Upper lobe of left lung (tissue), 6 donors: Measurements from ENCODE around the gene TAAR6. TPM values are rescaled to one million over a fixed set of nuclear protein-coding genes. Genes with fewer than 3 reads are reported as not detected.
"Not testable (repeated sequence)": the region's sequence is repeated elsewhere in the genome, so short reads cannot be mapped to it uniquely, and the experiment has no call there.

Experiments used
- ATAC-seq, 2 donors: fragments of 200-7000 bp; cut with Tn5 transposase; one replicate each; pipeline ENCODE4 v1.9.1; 2022; ENCODE audit warnings: mild to moderate bottlenecking in 2 of 2, moderate library complexity in 2 of 2; ENCODE audit not compliant: low FRiP score in 2 of 2
- DNase-seq, 2 donors: peaks; one replicate each; pipeline ENCODE4 v3.0.0-alpha.2; 2019 to 2020
- H3K27ac ChIP-seq, 4 donors: fragments of 200-600 bp; sonication (generic); one replicate each; pipeline ENCODE4 v1.5.1; 2016 to 2019
- H3K27me3 ChIP-seq, 4 donors: fragments of 200-600 bp; sonication (generic); one replicate each; pipeline ENCODE4 v1.5.1; 2017 to 2019
- H3K36me3 ChIP-seq, 4 donors: fragments of 200-600 bp; sonication (generic); one replicate each; pipeline ENCODE4 v1.5.1; 2016 to 2019
- H3K4me1 ChIP-seq, 4 donors: fragments of 200-600 bp; sonication (generic); one replicate each; pipeline ENCODE4 v1.5.1; 2018 to 2019
- H3K4me3 ChIP-seq, 4 donors: fragments of 200-600 bp; sonication (generic); one replicate each; pipeline ENCODE4 v1.5.1; 2017 to 2019; ENCODE audit warnings: mild to moderate bottlenecking in 2 of 4, moderate library complexity in 1 of 4
- H3K9me3 ChIP-seq, 4 donors: fragments of 200-600 bp; sonication (generic); one replicate each; pipeline ENCODE4 v1.5.1; 2018 to 2019
- CTCF ChIP-seq, 6 experiments: fragments of 450-650 bp in 4 of 6; fragments of 200-600 bp in 2 of 6; sonication (generic) in 2 of 6; IDR thresholded peaks; one replicate each; pipeline ENCODE4 v1.5.1; 2016 to 2019; ENCODE audit warnings: antibody characterized with exemption in 6 of 6
- EP300 ChIP-seq, 4 donors: sonication (generic); formaldehyde crosslinking; IDR thresholded peaks; one replicate each; pipeline ENCODE4 v1.5.1; 2017; ENCODE audit warnings: antibody characterized with exemption in 4 of 4, control low read depth in 2 of 4
- POLR2A ChIP-seq, 4 donors: fragments of 450-650 bp; IDR thresholded peaks; one replicate each; pipeline ENCODE4 v1.5.1; 2016 to 2017; ENCODE audit warnings: antibody characterized with exemption in 4 of 4, mild to moderate bottlenecking in 2 of 4
- POLR2AphosphoS5 ChIP-seq, 2 donors: sonication (generic); formaldehyde crosslinking; IDR thresholded peaks; one replicate each; pipeline ENCODE4 v1.5.1; 2017; ENCODE audit warnings: antibody characterized with exemption in 2 of 2
- WGBS, 2 donors: methylation state at CpG; one replicate each; pipeline ENCODE4 v1.1.5; 2017 to 2018; 5-methylcytosine and 5-hydroxymethylcytosine counted together
- total RNA-seq, 6 donors: library from RNA; depleted of rRNA in 4 of 6; stranded (reverse); fragments of >200 nt in 4 of 6; gene quantifications; one replicate each; pipeline versions ENCODE4 v1.1.0 to v1.2.1, GENCODE V29; 2016 to 2021
- donor health status: DM: no; HTN: no; CAD: no; lungs with moderate emphysema.
- donor health status: DM: no; HTN: yes; CAD: no; lungs with severe emphysema.

TAAR6 gene
- total RNA-seq, 6 donors from 2014 or later, result not detected

- Histone ChIP-seq H3K27me3 (no peaks in the 10 kb centered on the region), H3K4me3 (no peak within 1 kb of the TSS), H3K4me1 (no peaks in the 10 kb centered on the region), H3K9me3 (no peaks in the 10 kb centered on the region), H3K36me3 (no peaks in the 10 kb centered on the region), H3K27ac (no peak within 1 kb of the TSS)
- ATAC-seq (no peak), DNase-seq (no peak)
- TF ChIP-seq POLR2AphosphoS5 (IDR thresholded peaks at IDR 0.05), result no peak
- TF ChIP-seq CTCF (IDR thresholded peaks at IDR 0.05), result no peak
- TF ChIP-seq EP300 (IDR thresholded peaks at IDR 0.05), result no peak
- no peak for TF ChIP-seq POLR2A (IDR thresholded peaks at IDR 0.05)
- WGBS, 2 donors, result 80 to 82% methylated on average over 4 of the region's 4 CpGs
These were observed 32.1 kb upstream of the TAAR6 start, which contains the start of gene TAAR9 for GRCh38 chr6:132537977-132538376. Gene TAAR9 (plus strand): TSS chr6:132538277. CDS start chr6:132538290, 13 bp downstream.

GRCh38 chr6:132544826-132545225, 25.3 kb upstream of the TAAR6 start:
- H3K36me3 ChIP-seq, result no peaks in the 10 kb centered on the region
- no peak overlapping the region for H3K4me3 ChIP-seq
- H3K27ac ChIP-seq, result no peak overlapping the region
- DNase-seq (no peak), ATAC-seq (no peak)
- no peaks in the 10 kb centered on the region for H3K9me3 ChIP-seq
- TF ChIP-seq CTCF (IDR thresholded peaks at IDR 0.05) (no peak), POLR2A (IDR thresholded peaks at IDR 0.05) (no peak), POLR2AphosphoS5 (IDR thresholded peaks at IDR 0.05) (no peak)
- H3K27me3 ChIP-seq, result no peaks in the 10 kb centered on the region
- no peaks in the 10 kb centered on the region for H3K4me1 ChIP-seq

- H3K36me3 ChIP-seq, result no peaks in the 10 kb centered on the region
- H3K27ac ChIP-seq, result no peak overlapping the region
- 85 to 98% methylated on average over 4 of the region's 4 CpGs for whole genome bisulfite sequencing, 2 donors
- no peak for ATAC-seq
- TF ChIP-seq CTCF (IDR thresholded peaks at IDR 0.05) (no peak), POLR2A (IDR thresholded peaks at IDR 0.05) (no peak), EP300 (IDR thresholded peaks at IDR 0.05) (no peak), POLR2AphosphoS5 (IDR thresholded peaks at IDR 0.05) (no peak)
- H3K4me3 ChIP-seq, result no peak overlapping the region
- H3K27me3 ChIP-seq, result no peaks in the 10 kb centered on the region
- DNase-seq, result no peak
- H3K9me3 ChIP-seq, result no peaks in the 10 kb centered on the region
- H3K4me1 ChIP-seq, result no peaks in the 10 kb centered on the region
These were observed 21.2 kb upstream of the TAAR6 start for GRCh38 chr6:132548746-132549463.

GRCh38 chr6:132551214-132551613, 18.9 kb upstream of the TAAR6 start:
- Histone ChIP-seq H3K27me3 (no peaks in the 10 kb centered on the region), H3K9me3 (no peaks in the 10 kb centered on the region), H3K4me1 (no peaks in the 10 kb centered on the region), H3K36me3 (no peaks in the 10 kb centered on the region), H3K4me3 (no peak overlapping the region), H3K27ac (no peak overlapping the region)
- TF ChIP-seq POLR2AphosphoS5 (IDR thresholded peaks at IDR 0.05), result no peak
- TF ChIP-seq CTCF (IDR thresholded peaks at IDR 0.05), result no peak
- TF ChIP-seq EP300 (IDR thresholded peaks at IDR 0.05), result no peak
- no peak for TF ChIP-seq POLR2A (IDR thresholded peaks at IDR 0.05)
- WGBS, 2 donors, result 89 to 93% methylated on average over 4 of the region's 4 CpGs
- DNase-seq, result no peak
- peak in 1 of 2 donors; percentile 28 for ATAC-seq

GRCh38 chr6:132552372-132552771, 17.8 kb upstream of the TAAR6 start, which contains the start of gene TAAR8:
Gene TAAR8 (plus strand): TSS chr6:132552672. CDS start chr6:132552693, 21 bp downstream.
- Histone ChIP-seq H3K27ac (no peak within 1 kb of the TSS), H3K36me3 (no peaks in the 10 kb centered on the region), H3K4me1 (no peaks in the 10 kb centered on the region), H3K9me3 (no peaks in the 10 kb centered on the region), H3K27me3 (no peaks in the 10 kb centered on the region), H3K4me3 (no peak within 1 kb of the TSS)
- WGBS, 2 donors, result 84 to 90% methylated on average over 2 of the region's 2 CpGs
- ATAC-seq (no peak), DNase-seq (no peak)
- TF ChIP-seq POLR2AphosphoS5 (IDR thresholded peaks at IDR 0.05) (no peak), CTCF (IDR thresholded peaks at IDR 0.05) (no peak), POLR2A (IDR thresholded peaks at IDR 0.05) (no peak), EP300 (IDR thresholded peaks at IDR 0.05) (no peak)

GRCh38 chr6:132560087-132560486, 10.0 kb upstream of the TAAR6 start:
- 68 to 74% methylated on average over 3 of the region's 3 CpGs for WGBS, 2 donors
- not testable (repeated sequence) for H3K27ac ChIP-seq, H3K4me3 ChIP-seq, H3K36me3 ChIP-seq, H3K9me3 ChIP-seq, ATAC-seq, H3K27me3 ChIP-seq, DNase-seq, H3K4me1 ChIP-seq
